Keratinocyte (primary cell): ENCODE results near the gene CXXC5.

Experiments
- EZH2 ChIP-seq: IDR thresholded peaks from one replicate; pipeline ENCODE4 v1.6.1; 2012; ENCODE audit warnings: inconsistent platforms, mild to moderate bottlenecking, low read length, moderate library complexity
- TF ChIP-seq, protein P1 (sequence below), 3 experiments: IDR thresholded peaks in 1 of 3; conservative IDR thresholded peaks in 1 of 3; optimal IDR thresholded peaks in 1 of 3; 2 replicates in 2 of 3; 3 replicates in 1 of 3; pipeline versions ENCODE3 to v1.5.1; 2011; ENCODE audit warnings: low read length in 3 of 3, mild to moderate bottlenecking in 3 of 3, moderate library complexity in 2 of 3, control low read depth in 1 of 3, inconsistent platforms in 1 of 3; ENCODE audit not compliant: insufficient read depth in 2 of 3; ENCODE audit errors: extremely low read depth in 1 of 3

DNA sequence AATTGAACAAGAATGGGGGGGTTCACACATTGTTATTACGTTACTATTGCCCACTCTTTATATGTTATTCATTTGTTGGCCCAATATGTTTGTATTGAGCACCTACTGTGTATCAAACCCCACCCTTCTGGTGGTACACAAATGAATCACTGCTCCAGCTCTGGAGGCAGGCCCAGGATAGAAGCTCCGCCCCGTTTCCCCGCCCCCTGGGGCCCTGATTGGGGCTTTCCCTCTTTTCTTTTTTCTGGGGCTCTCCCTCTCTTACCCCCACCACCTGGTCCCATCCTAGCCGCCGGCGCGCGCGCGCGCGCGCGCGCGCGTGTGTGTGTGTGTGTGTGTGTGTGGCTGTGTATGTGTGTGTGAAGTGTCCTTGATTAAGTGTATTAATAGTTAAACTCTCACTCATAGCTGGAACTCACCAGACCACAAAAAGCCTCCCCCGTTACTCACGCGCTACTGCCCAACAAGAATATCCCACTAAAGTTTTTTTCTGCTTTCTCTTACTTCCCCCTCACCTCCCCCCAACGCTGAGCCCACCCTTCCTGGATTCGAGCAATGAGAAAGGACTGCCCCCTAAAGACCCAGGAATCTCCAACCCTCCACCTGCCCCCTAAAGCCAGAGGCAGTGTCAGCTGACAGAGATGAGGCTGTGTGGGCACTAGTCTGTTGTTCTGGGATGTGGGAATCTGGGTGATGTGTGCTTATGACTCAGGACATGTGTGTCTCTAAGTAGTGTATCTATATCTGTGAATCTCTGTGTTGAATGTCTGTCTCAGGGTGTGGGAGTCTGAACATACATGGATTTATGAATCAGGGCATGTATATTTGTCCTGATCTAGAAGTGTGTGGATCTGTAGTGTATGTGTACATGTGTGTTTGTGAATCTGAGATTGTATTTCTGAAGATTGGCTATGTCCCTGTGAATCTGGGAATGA, 4.0 kb downstream of the CXXC5 start:
- TF ChIP-seq, protein P1, sequence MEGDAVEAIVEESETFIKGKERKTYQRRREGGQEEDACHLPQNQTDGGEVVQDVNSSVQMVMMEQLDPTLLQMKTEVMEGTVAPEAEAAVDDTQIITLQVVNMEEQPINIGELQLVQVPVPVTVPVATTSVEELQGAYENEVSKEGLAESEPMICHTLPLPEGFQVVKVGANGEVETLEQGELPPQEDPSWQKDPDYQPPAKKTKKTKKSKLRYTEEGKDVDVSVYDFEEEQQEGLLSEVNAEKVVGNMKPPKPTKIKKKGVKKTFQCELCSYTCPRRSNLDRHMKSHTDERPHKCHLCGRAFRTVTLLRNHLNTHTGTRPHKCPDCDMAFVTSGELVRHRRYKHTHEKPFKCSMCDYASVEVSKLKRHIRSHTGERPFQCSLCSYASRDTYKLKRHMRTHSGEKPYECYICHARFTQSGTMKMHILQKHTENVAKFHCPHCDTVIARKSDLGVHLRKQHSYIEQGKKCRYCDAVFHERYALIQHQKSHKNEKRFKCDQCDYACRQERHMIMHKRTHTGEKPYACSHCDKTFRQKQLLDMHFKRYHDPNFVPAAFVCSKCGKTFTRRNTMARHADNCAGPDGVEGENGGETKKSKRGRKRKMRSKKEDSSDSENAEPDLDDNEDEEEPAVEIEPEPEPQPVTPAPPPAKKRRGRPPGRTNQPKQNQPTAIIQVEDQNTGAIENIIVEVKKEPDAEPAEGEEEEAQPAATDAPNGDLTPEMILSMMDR (optimal IDR thresholded peaks at IDR 0.05 in 1 of 3, IDR thresholded peaks at IDR 0.05 in 1 of 3, conservative IDR thresholded peaks at IDR 0.05 in 1 of 3; ENCODE audit: extremely low read depth in 1 of 3, insufficient read depth in 2 of 3, low read length in 3 of 3) = no peak
- TF ChIP-seq EZH2 = no peak
